HEK293 (cell line): ENCODE results near the gene SAPCD1.

ENCODE experiments used
- CTCF ChIA-PET: fragments of 350-600 bp; formaldehyde crosslinking; extraction: SDS; loops from one replicate; lab custom pipeline; 2021; ENCODE audit warnings: antibody characterized with exemption; lab: Yijun Ruan, JAX
- POLR2A ChIA-PET: fragments of 300-600 bp; formaldehyde crosslinking; extraction: SDS; loops from one replicate; lab custom pipeline; 2020; ENCODE audit warnings: antibody characterized with exemption, inconsistent platforms; lab: Yijun Ruan, JAX
- H3K27ac ChIP-seq: fragments of 200-500 bp; sonication (Bioruptor generic); 2 replicates; pipeline ENCODE4 v1.5.1; 2014; ENCODE audit warnings: low read depth, low read length, control low read depth, inconsistent platforms; ENCODE audit errors: extremely low read depth
- H3K36me3 ChIP-seq, 2 experiments: fragments of 200-500 bp in 1 of 2; sonication (Bioruptor generic) in 1 of 2; 1 replicate in 1 of 2; 2 replicates in 1 of 2; pipeline ENCODE4 v1.5.1; 2014 to 2017; ENCODE audit warnings: inconsistent platforms in 2 of 2, low read length in 2 of 2; ENCODE audit not compliant: control insufficient read depth in 2 of 2, insufficient read depth in 1 of 2
- H3K4me1 ChIP-seq: fragments of 200-500 bp; sonication (Bioruptor generic); 2 replicates; pipeline ENCODE4 v1.5.1; 2014; ENCODE audit warnings: mild to moderate bottlenecking, low read length, inconsistent platforms; ENCODE audit not compliant: control insufficient read depth, insufficient read depth
- H3K4me3 ChIP-seq: 2 replicates; pipeline ENCODE4 v1.5.1; 2011; ENCODE audit warnings: low read depth, mild to moderate bottlenecking, control low read depth, low read length, moderate library complexity
- H3K9me3 ChIP-seq: fragments of 200-500 bp; sonication (Bioruptor generic); 2 replicates; pipeline ENCODE4 v1.5.1; 2014; ENCODE audit warnings: low read depth, low read length, inconsistent platforms; ENCODE audit not compliant: control insufficient read depth, insufficient read depth
- KLF10 ChIP-seq: fragments of 450-650 bp; IDR thresholded peaks from 2 replicates; pipeline ENCODE4 v1.5.1; 2018; ENCODE audit warnings: missing biosample characterization, mild to moderate bottlenecking, missing genetic modification characterization
- PRDM1 ChIP-seq: fragments of 450-650 bp; formaldehyde crosslinking; IDR thresholded peaks from 2 replicates; pipeline ENCODE4; 2016; ENCODE audit warnings: missing biosample characterization, missing genetic modification characterization
- PRDM6 ChIP-seq: fragments of 450-650 bp; formaldehyde crosslinking; IDR thresholded peaks from 2 replicates; pipeline ENCODE4 v1.5.1; 2017; ENCODE audit warnings: missing biosample characterization, missing genetic modification characterization
- SCRT2 ChIP-seq: fragments of 450-650 bp; formaldehyde crosslinking; IDR thresholded peaks from 2 replicates; pipeline ENCODE4 v1.5.1; 2016; ENCODE audit warnings: missing biosample characterization, missing genetic modification characterization
- ZFP69B ChIP-seq: fragments of 450-650 bp; formaldehyde crosslinking; IDR thresholded peaks from 2 replicates; pipeline ENCODE4 v1.5.1; 2016; ENCODE audit warnings: missing biosample characterization, missing genetic modification characterization
- ZNF138 ChIP-seq: fragments of 450-650 bp; formaldehyde crosslinking; IDR thresholded peaks from 2 replicates; pipeline ENCODE4 v1.5.1; 2016; ENCODE audit warnings: missing biosample characterization, missing genetic modification characterization, borderline replicate concordance
- ZNF16 ChIP-seq: fragments of 450-650 bp; formaldehyde crosslinking; IDR thresholded peaks from 2 replicates; pipeline ENCODE4 v1.5.1; 2016; ENCODE audit warnings: low read depth, missing biosample characterization, missing genetic modification characterization
- ZNF266 ChIP-seq: fragments of 450-650 bp; formaldehyde crosslinking; IDR thresholded peaks from 2 replicates; pipeline ENCODE4 v1.5.1; 2016; ENCODE audit warnings: missing biosample characterization, missing genetic modification characterization, low read depth
- ZNF391 ChIP-seq: fragments of 450-650 bp; formaldehyde crosslinking; IDR thresholded peaks from 2 replicates; pipeline ENCODE4 v1.5.1; 2016; ENCODE audit warnings: low read depth, missing biosample characterization, missing genetic modification characterization, borderline replicate concordance
- ZNF394 ChIP-seq: fragments of 450-650 bp; formaldehyde crosslinking; IDR thresholded peaks from 2 replicates; pipeline ENCODE4 v1.5.1; 2016; ENCODE audit warnings: missing biosample characterization, missing genetic modification characterization, mild to moderate bottlenecking, moderate library complexity, borderline replicate concordance
- ZNF426 ChIP-seq: fragments of 450-650 bp; formaldehyde crosslinking; IDR thresholded peaks from 2 replicates; pipeline ENCODE4 v1.5.1; 2017; ENCODE audit warnings: missing biosample characterization, missing genetic modification characterization, mild to moderate bottlenecking, inconsistent platforms, moderate library complexity
- ZNF473 ChIP-seq: fragments of 450-650 bp; formaldehyde crosslinking; IDR thresholded peaks from 2 replicates; pipeline ENCODE4 v1.5.1; 2017; ENCODE audit warnings: missing biosample characterization, missing genetic modification characterization
- ZNF548 ChIP-seq: fragments of 450-650 bp; formaldehyde crosslinking; IDR thresholded peaks from 2 replicates; pipeline ENCODE4 v1.5.1; 2016; ENCODE audit warnings: missing biosample characterization, missing genetic modification characterization
- ZNF561 ChIP-seq: fragments of 450-650 bp; IDR thresholded peaks from 2 replicates; pipeline ENCODE4 v1.5.1; 2018; ENCODE audit warnings: missing biosample characterization, missing genetic modification characterization, borderline replicate concordance
- ZNF571 ChIP-seq: fragments of 450-650 bp; formaldehyde crosslinking; IDR thresholded peaks from 2 replicates; pipeline ENCODE4 v1.5.0; 2017; ENCODE audit warnings: missing biosample characterization, missing genetic modification characterization
- ZNF654 ChIP-seq: fragments of 450-650 bp; formaldehyde crosslinking; IDR thresholded peaks from 2 replicates; pipeline ENCODE4 v1.5.1; 2016; ENCODE audit warnings: low read depth, missing biosample characterization, missing genetic modification characterization
- ZNF768 ChIP-seq: fragments of 450-650 bp; formaldehyde crosslinking; IDR thresholded peaks from 2 replicates; pipeline ENCODE4 v1.5.1; 2018; ENCODE audit warnings: missing biosample characterization, mild to moderate bottlenecking, missing genetic modification characterization
- TF ChIP-seq, protein P1 (sequence below): fragments of 450-650 bp; formaldehyde crosslinking; IDR thresholded peaks from 2 replicates; pipeline ENCODE4 v1.5.1; 2016; ENCODE audit warnings: missing biosample characterization, missing genetic modification characterization
- TF ChIP-seq, protein P2 (sequence below): fragments of 450-650 bp; formaldehyde crosslinking; conservative IDR thresholded peaks from 2 replicates; pipeline ENCODE4 v1.5.1; 2016; ENCODE audit warnings: low read depth, missing biosample characterization, missing genetic modification characterization
- TF ChIP-seq, protein P3 (sequence below): fragments of 450-650 bp; formaldehyde crosslinking; IDR thresholded peaks from 2 replicates; pipeline ENCODE4 v1.5.1; 2016; ENCODE audit warnings: missing biosample characterization, missing genetic modification characterization

Gene SAPCD1

GRCh38 chr6:31768363-31769257 lies 6.2 kb downstream of the SAPCD1 start:
- Histone ChIP-seq H3K4me1 (no peaks in the 10 kb centered on the region), H3K9me3 (no peaks in the 10 kb centered on the region), H3K27ac (no peak overlapping the region), H3K36me3 (peaks cover 0 to 13% of the 10 kb centered on the region in 2 experiments; a peak in 1 of 3 replicates), H3K4me3 (no peak overlapping the region)
- POLR2A ChIA-PET, result interaction anchor here (1.0 to 7.2 kb wide), 8 partner anchors 19 to 114 kb away, joined by 3 to 48 read pairs (median 3); partner anchors contain the start of genes HSPA1B and NEU1
- TF ChIP-seq PRDM1 (peak; percentile 32; the same call in 1 of the 2 replicates), ZNF138 (no peak)
- CTCF ChIA-PET, result interaction anchor here (0.5 to 2.6 kb wide), 25 partner anchors 8 to 820 kb away, joined by 3 to 50 read pairs (median 10); partner anchors contain the start of genes CLIC1, DDAH2, LSM2 and LY6G5C

GRCh38 chr6:31769684-31770371 lies 7.4 kb downstream of the SAPCD1 start:
- ChIA-PET CTCF (interaction anchor here (0.6 to 2.6 kb wide), 51 partner anchors 10 to 1493 kb away, joined by 3 to 50 read pairs (median 5); partner anchors contain the start of genes C6orf47, CLIC1, DDAH2 and GPANK1), POLR2A (interaction anchor here (0.6 to 7.2 kb wide), 25 partner anchors 13 to 228 kb away, joined by 3 to 48 read pairs (median 3); partner anchors contain the start of genes CLIC1, CSNK2B, DDX39B and HSPA1B)
- H3K4me3 ChIP-seq, result no peak overlapping the region
- H3K9me3 ChIP-seq, result no peaks in the 10 kb centered on the region
- peaks cover 0 to 1% of the 10 kb centered on the region in 2 experiments; a peak in 1 of 3 replicates for H3K36me3 ChIP-seq
- no peak overlapping the region for H3K27ac ChIP-seq
- H3K4me1 ChIP-seq, result no peaks in the 10 kb centered on the region
- TF ChIP-seq ZFP69B (tag by site-specific recombination) (0 out of 2 replicates have a peak, but pooled peaks have one; percentile 32), ZNF561 (tag by site-specific recombination) (no peak), ZNF548 (tag by site-specific recombination) (no peak), ZNF768 (tag by site-specific recombination) (no peak), ZNF391 (tag by site-specific recombination) (no peak), ZNF654 (tag by site-specific recombination) (peak; percentile 62), ZNF16 (tag by site-specific recombination) (no peak), ZNF426 (no peak), KLF10 (tag by site-specific recombination) (no peak), ZNF473 (tag by site-specific recombination) (no peak), ZNF266 (no peak), ZNF571 (no peak), SCRT2 (tag by site-specific recombination) (peak; percentile 23; the same call in 1 of the 2 replicates), PRDM6 (tag by site-specific recombination) (no peak), ZNF394 (no peak)
- TF ChIP-seq, protein P1, sequence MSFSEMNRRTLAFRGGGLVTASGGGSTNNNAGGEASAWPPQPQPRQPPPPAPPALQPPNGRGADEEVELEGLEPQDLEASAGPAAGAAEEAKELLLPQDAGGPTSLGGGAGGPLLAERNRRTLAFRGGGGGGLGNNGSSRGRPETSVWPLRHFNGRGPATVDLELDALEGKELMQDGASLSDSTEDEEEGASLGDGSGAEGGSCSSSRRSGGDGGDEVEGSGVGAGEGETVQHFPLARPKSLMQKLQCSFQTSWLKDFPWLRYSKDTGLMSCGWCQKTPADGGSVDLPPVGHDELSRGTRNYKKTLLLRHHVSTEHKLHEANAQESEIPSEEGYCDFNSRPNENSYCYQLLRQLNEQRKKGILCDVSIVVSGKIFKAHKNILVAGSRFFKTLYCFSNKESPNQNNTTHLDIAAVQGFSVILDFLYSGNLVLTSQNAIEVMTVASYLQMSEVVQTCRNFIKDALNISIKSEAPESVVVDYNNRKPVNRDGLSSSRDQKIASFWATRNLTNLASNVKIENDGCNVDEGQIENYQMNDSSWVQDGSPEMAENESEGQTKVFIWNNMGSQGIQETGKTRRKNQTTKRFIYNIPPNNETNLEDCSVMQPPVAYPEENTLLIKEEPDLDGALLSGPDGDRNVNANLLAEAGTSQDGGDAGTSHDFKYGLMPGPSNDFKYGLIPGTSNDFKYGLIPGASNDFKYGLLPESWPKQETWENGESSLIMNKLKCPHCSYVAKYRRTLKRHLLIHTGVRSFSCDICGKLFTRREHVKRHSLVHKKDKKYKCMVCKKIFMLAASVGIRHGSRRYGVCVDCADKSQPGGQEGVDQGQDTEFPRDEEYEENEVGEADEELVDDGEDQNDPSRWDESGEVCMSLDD, result peak; percentile 73
- TF ChIP-seq, protein P2, sequence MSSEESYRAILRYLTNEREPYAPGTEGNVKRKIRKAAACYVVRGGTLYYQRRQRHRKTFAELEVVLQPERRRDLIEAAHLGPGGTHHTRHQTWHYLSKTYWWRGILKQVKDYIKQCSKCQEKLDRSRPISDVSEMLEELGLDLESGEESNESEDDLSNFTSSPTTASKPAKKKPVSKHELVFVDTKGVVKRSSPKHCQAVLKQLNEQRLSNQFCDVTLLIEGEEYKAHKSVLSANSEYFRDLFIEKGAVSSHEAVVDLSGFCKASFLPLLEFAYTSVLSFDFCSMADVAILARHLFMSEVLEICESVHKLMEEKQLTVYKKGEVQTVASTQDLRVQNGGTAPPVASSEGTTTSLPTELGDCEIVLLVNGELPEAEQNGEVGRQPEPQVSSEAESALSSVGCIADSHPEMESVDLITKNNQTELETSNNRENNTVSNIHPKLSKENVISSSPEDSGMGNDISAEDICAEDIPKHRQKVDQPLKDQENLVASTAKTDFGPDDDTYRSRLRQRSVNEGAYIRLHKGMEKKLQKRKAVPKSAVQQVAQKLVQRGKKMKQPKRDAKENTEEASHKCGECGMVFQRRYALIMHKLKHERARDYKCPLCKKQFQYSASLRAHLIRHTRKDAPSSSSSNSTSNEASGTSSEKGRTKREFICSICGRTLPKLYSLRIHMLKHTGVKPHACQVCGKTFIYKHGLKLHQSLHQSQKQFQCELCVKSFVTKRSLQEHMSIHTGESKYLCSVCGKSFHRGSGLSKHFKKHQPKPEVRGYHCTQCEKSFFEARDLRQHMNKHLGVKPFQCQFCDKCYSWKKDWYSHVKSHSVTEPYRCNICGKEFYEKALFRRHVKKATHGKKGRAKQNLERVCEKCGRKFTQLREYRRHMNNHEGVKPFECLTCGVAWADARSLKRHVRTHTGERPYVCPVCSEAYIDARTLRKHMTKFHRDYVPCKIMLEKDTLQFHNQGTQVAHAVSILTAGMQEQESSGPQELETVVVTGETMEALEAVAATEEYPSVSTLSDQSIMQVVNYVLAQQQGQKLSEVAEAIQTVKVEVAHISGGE (tag by site-specific recombination), result no peak
- TF ChIP-seq, protein P3, sequence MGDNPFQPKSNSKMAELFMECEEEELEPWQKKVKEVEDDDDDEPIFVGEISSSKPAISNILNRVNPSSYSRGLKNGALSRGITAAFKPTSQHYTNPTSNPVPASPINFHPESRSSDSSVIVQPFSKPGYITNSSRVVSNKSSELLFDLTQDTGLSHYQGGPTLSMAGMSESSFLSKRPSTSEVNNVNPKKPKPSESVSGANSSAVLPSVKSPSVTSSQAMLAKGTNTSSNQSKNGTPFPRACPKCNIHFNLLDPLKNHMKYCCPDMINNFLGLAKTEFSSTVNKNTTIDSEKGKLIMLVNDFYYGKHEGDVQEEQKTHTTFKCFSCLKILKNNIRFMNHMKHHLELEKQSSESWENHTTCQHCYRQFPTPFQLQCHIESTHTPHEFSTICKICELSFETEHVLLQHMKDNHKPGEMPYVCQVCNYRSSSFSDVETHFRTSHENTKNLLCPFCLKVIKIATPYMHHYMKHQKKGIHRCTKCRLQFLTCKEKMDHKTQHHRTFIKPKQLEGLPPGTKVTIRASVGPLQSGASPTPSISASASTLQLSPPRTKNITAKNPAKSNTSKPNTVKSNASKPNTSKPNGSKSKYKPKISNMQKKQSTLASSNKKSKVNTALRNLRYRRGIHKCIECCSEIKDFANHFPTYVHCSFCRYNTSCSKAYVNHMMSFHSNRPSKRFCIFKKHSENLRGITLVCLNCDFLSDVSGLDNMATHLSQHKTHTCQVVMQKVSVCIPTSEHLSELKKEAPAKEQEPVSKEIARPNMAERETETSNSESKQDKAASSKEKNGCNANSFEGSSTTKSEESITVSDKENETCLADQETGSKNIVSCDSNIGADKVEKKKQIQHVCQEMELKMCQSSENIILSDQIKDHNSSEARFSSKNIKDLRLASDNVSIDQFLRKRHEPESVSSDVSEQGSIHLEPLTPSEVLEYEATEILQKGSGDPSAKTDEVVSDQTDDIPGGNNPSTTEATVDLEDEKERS (tag by site-specific recombination), result no peak
